Esophagus squamous epithelium (tissue), 4 donors: ENCODE data around the gene NID1.

Experiments used
- CTCF ChIP-seq, 6 experiments: fragments of 450-650 bp in 4 of 6; fragments of 200-600 bp in 2 of 6; sonication (generic) in 2 of 6; IDR thresholded peaks; one replicate each; pipeline ENCODE4 v1.5.1; 2016 to 2019; ENCODE audit warnings: antibody characterized with exemption in 6 of 6, mild to moderate bottlenecking in 4 of 6, moderate library complexity in 4 of 6
- POLR2A ChIP-seq, 4 donors: fragments of 450-650 bp; IDR thresholded peaks; one replicate each; pipeline ENCODE4 v1.6.1; 2017; ENCODE audit warnings: antibody characterized with exemption in 4 of 4, mild to moderate bottlenecking in 4 of 4, moderate library complexity in 3 of 4

GRCh38 chr1:236058141-236058934, 6.6 kb downstream of the NID1 start:
- TF ChIP-seq POLR2A (IDR thresholded peaks at IDR 0.05) (no peak), CTCF (IDR thresholded peaks at IDR 0.05) (no peak)
